T follicular helper cell (primary cell): ENCODE data around the gene CDKN2AIPNL.
"Not testable (repeated sequence)": the region's sequence is repeated elsewhere in the genome, so short reads cannot be mapped to it uniquely, and the experiment has no call there.

Experiments used
- DNase-seq: peaks from one replicate; pipeline ENCODE4 v3.0.0-alpha.2; 2020; ENCODE audit warnings: low read depth

Gene CDKN2AIPNL

GRCh38 chr5:134437847-134438581 lies 26.3 kb upstream of the CDKN2AIPNL start:
- DNase-seq = no peak

- DNase-seq = no peak
These were observed 25.7 kb upstream of the CDKN2AIPNL start for GRCh38 chr5:134437340-134437846.

- peak; percentile 18 for DNase-seq
These were observed 25.1 kb upstream of the CDKN2AIPNL start for GRCh38 chr5:134436523-134437339.

- no peak for DNase-seq
These were observed 23.9 kb upstream of the CDKN2AIPNL start for GRCh38 chr5:134435560-134435959.

GRCh38 chr5:134432677-134433359 lies 21.1 kb upstream of the CDKN2AIPNL start:
- DNase-seq = no peak

GRCh38 chr5:134432174-134432573 lies 20.5 kb upstream of the CDKN2AIPNL start:
- DNase-seq = no peak

- no peak for DNase-seq
These were observed 18.4 kb upstream of the CDKN2AIPNL start for GRCh38 chr5:134430001-134430569.

GRCh38 chr5:134427540-134428041 lies 15.9 kb upstream of the CDKN2AIPNL start:
- no peak for DNase-seq

GRCh38 chr5:134426361-134426760 lies 14.7 kb upstream of the CDKN2AIPNL start:
- no peak for DNase-seq

- DNase-seq = no peak
These were observed 11.7 kb upstream of the CDKN2AIPNL start for GRCh38 chr5:134423376-134423775.

- no peak for DNase-seq
These were observed 11.2 kb upstream of the CDKN2AIPNL start for GRCh38 chr5:134422791-134423365.

GRCh38 chr5:134421038-134421437 lies 9.4 kb upstream of the CDKN2AIPNL start:
- not testable (repeated sequence) for DNase-seq

- DNase-seq = no peak
These were observed 8.7 kb upstream of the CDKN2AIPNL start for GRCh38 chr5:134420343-134420742.

- DNase-seq = no peak
These were observed 7.3 kb upstream of the CDKN2AIPNL start for GRCh38 chr5:134418958-134419357.

- DNase-seq = no peak
These were observed 6.0 kb upstream of the CDKN2AIPNL start for GRCh38 chr5:134417707-134418106.

- DNase-seq = no peak
These were observed 1.4 kb upstream of the CDKN2AIPNL start for GRCh38 chr5:134413046-134413445.

- DNase-seq = no peak
These were observed 494 bp downstream of the CDKN2AIPNL start for GRCh38 chr5:134411228-134411545.

- DNase-seq = no peak
These were observed 859 bp downstream of the CDKN2AIPNL start for GRCh38 chr5:134410822-134411221.

GRCh38 chr5:134409321-134409720 lies 2.4 kb downstream of the CDKN2AIPNL start:
- DNase-seq = no peak

GRCh38 chr5:134406390-134406789 lies 5.3 kb downstream of the CDKN2AIPNL start:
- no peak for DNase-seq

- DNase-seq = no peak
These were observed 7.7 kb downstream of the CDKN2AIPNL start for GRCh38 chr5:134403951-134404350.
